Lower lobe of right lung (tissue), 2 donors: ENCODE measurements around the gene CHI3L1. TPM values are rescaled to one million over a fixed set of nuclear protein-coding genes. Genes with fewer than 3 reads are reported as not detected.

Source experiments
- ATAC-seq, 2 donors: fragments of 200-7000 bp; cut with Tn5 transposase; one replicate each; pipeline ENCODE4 v1.9.1; 2020 to 2022; ENCODE audit warnings: mild to moderate bottlenecking in 2 of 2, moderate library complexity in 2 of 2
- DNase-seq: peaks from one replicate; pipeline ENCODE4 v3.0.0-alpha.2; 2020
- H3K27ac ChIP-seq: fragments of 200-600 bp; one replicate; pipeline ENCODE4 v1.8.0; 2022
- H3K27me3 ChIP-seq: fragments of 200-600 bp; one replicate; pipeline ENCODE4 v1.8.0; 2022; ENCODE audit warnings: low read depth
- H3K36me3 ChIP-seq: fragments of 200-600 bp; one replicate; pipeline ENCODE4 v1.8.0; 2022; ENCODE audit warnings: mild to moderate bottlenecking
- H3K4me1 ChIP-seq: fragments of 200-600 bp; one replicate; pipeline ENCODE4 v1.8.0; 2022
- H3K4me3 ChIP-seq: fragments of 200-600 bp; one replicate; pipeline ENCODE4 v1.8.0; 2022; ENCODE audit warnings: mild to moderate bottlenecking
- H3K9me3 ChIP-seq: fragments of 200-600 bp; one replicate; pipeline ENCODE4 v1.8.0; 2022
- intact Hi-C: fragments of 100-400 bp; cut with DNase I; formaldehyde crosslinking; loops from one replicate; pipeline ENCODE4 v1.11.0; 2022
- total RNA-seq: library from RNA; stranded (reverse); fragmentation: NEBNext Ultra II Directional; extraction: Animal tissue kit (Norgen Biotek cat#: 25700); gene quantifications from one replicate; pipeline ENCODE4 v1.2.1, GENCODE V29; 2021
- TF ChIP-seq, protein P1 (sequence below): fragments of 200-600 bp; IDR thresholded peaks from one replicate; pipeline ENCODE4 v1.8.0; 2022; ENCODE audit warnings: antibody characterized with exemption, mild to moderate bottlenecking
- donor health status: DM: no; HTN: yes; CAD: no; lungs with severe emphysema.

CHI3L1 gene
- total RNA-seq, 1 donor from 2014 or later, result 22.2 TPM

DNA sequence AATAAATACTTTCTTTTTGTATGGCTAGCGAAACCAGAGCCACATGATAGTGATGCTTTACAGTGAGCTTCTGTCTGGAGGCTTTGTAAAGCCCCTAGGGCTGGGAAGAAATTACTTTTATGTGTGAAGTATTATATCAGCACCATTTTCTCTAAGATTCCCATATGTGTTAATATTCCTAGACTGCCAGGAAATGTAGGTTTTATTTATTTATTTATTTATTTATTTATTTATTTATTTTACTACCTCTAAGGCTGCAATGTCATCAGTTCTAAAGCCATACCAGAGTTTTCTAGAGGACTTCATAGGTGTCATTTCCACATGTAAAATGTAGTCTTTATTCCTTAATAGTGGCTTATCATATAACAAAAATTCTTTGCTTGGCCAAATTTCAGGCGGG is 4.4 kb upstream of the CHI3L1 start:
- Histone ChIP-seq H3K9me3 (no peaks in the 10 kb centered on the region), H3K27me3 (no peaks in the 10 kb centered on the region), H3K27ac (no peak overlapping the region), H3K4me1 (peaks cover 14% of the 10 kb centered on the region), H3K36me3 (no peaks in the 10 kb centered on the region), H3K4me3 (no peak overlapping the region)
- TF ChIP-seq, protein P1, sequence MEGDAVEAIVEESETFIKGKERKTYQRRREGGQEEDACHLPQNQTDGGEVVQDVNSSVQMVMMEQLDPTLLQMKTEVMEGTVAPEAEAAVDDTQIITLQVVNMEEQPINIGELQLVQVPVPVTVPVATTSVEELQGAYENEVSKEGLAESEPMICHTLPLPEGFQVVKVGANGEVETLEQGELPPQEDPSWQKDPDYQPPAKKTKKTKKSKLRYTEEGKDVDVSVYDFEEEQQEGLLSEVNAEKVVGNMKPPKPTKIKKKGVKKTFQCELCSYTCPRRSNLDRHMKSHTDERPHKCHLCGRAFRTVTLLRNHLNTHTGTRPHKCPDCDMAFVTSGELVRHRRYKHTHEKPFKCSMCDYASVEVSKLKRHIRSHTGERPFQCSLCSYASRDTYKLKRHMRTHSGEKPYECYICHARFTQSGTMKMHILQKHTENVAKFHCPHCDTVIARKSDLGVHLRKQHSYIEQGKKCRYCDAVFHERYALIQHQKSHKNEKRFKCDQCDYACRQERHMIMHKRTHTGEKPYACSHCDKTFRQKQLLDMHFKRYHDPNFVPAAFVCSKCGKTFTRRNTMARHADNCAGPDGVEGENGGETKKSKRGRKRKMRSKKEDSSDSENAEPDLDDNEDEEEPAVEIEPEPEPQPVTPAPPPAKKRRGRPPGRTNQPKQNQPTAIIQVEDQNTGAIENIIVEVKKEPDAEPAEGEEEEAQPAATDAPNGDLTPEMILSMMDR, result no peak
- ATAC-seq (no peak), DNase-seq (no peak)
- intact Hi-C loops, result no loop called here

DNA sequence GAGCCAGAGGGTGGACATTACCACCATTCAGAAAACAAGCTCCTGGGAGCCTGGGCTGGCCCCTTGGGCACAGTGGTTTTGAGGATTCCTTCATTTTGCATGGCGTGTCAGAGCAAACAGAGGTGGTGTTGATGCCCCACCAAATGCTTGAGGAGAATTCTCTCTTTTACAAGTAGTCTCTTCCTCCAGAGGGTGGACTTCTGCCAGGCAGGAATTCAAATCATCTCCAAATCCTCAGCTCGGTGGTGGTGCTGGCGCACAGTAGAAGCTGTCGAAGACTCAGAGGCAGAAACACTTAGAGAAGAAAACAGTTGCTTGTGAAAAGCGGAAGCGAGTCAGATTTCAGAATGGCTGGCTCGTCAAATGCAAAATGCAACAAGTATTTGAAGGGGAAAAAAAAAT is 3.4 kb upstream of the CHI3L1 start:
- Histone ChIP-seq H3K4me1 (peaks cover 14% of the 10 kb centered on the region), H3K36me3 (no peaks in the 10 kb centered on the region), H3K27me3 (no peaks in the 10 kb centered on the region), H3K27ac (no peak overlapping the region), H3K4me3 (no peak overlapping the region), H3K9me3 (no peaks in the 10 kb centered on the region)
- TF ChIP-seq, protein P1, result no peak
- no peak for DNase-seq
- intact Hi-C loops, result no loop called here
- no peak for ATAC-seq

DNA sequence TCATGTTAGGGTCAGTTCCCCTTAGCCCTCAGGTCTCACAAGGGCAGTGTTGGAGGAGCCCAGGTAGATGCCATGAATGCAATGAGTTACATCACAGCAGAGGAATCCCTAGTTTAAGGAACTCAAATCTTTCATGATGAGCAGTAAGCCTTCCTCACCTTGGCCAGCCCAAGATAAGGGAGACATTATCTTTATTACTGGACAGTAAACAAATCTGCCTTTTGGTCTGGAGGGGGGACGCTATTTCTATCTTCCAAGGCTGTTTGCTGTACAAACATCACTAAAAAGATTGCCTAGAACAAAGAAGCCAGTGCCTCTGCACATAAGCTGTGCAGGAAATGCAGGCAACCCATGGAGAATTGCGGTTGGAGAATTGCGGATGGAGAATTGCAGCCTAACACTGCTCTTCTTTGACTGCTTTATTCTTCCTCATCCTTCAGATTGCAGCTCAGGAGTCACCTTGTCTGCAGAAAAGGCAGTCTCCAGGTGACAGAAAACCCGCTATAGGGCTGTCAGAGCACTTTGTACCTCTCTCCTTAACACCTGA is 2.3 kb upstream of the CHI3L1 start:
- TF ChIP-seq, protein P1, result no peak
- peaks cover 14% of the 10 kb centered on the region for H3K4me1 ChIP-seq
- intact Hi-C loops, result no loop called here
- H3K36me3 ChIP-seq, result no peaks in the 10 kb centered on the region
- H3K27me3 ChIP-seq, result no peaks in the 10 kb centered on the region
- H3K4me3 ChIP-seq, result no peak overlapping the region
- no peak for ATAC-seq
- no peak overlapping the region for H3K27ac ChIP-seq
- no peaks in the 10 kb centered on the region for H3K9me3 ChIP-seq
- no peak for DNase-seq

DNA sequence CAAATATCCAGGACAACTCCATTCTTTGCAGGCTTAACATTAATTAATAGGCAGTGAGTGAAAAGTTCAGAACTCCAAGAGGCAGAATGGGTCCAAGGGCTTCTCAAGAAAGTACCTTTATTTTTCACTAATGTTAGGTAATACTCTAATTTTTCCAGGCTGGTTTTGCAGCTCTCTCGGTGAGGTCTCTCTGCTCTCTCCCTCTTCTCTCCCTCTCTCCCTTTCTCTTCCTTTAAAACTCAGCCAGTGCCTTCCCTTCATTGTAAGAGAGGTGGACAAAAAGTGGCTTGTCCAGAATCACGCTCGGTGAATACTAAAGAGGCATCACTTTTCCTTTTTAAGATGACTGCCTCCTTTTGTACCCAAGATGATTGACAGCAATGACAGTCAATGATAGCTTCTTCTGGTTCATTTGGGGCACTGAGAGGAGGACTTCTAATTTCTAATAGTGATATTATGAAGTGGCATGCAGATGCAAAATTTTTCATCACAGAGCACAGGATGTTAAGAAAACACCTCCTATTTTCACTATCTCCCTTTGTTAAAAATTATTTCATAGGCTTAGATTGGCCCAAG is 1.3 kb upstream of the CHI3L1 start:
- H3K9me3 ChIP-seq, result no peaks in the 10 kb centered on the region
- peaks cover 14% of the 10 kb centered on the region for H3K4me1 ChIP-seq
- ATAC-seq (no peak), DNase-seq (no peak)
- intact Hi-C loops, result no loop called here
- no peaks in the 10 kb centered on the region for H3K27me3 ChIP-seq
- TF ChIP-seq, protein P1, result no peak
- no peak overlapping the region for H3K27ac ChIP-seq
- no peak overlapping the region for H3K4me3 ChIP-seq
- H3K36me3 ChIP-seq, result no peaks in the 10 kb centered on the region

DNA sequence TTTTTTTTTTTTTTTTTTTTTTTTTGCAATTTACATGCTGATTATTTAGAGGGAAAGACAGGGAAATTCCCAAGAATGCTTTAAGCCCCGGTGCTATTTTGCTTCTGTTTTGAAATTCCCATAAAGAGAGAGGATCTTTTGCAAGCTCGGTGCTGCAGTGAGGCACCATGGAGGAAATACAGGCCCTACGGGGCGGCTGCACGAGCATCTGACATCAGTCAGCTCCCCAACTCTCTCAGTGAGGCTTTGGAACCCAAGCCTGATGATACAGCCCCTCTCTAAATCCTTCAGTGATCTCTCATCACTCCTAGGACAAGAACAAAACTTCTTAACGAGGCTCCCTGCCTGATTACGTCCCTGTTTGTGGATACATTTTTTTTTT is 791 bp upstream of the CHI3L1 start:
- ATAC-seq, result peak in 1 of 2 donors; percentile 21
- Histone ChIP-seq H3K4me1 (peaks cover 14% of the 10 kb centered on the region), H3K27me3 (no peaks in the 10 kb centered on the region), H3K36me3 (no peaks in the 10 kb centered on the region), H3K9me3 (no peaks in the 10 kb centered on the region), H3K4me3 (no peak overlapping the region), H3K27ac (no peak overlapping the region)
- TF ChIP-seq, protein P1, result no peak
- DNase-seq, result no peak
- intact Hi-C loops, result no loop called here
